Measurements from ENCODE around the gene SRSF4. TPM values are rescaled to one million over a fixed set of nuclear protein-coding genes. Genes with fewer than 3 reads are reported as not detected.

SRSF4 gene
- total and polyA plus RNA-seq, 5 donors = 50.0 to 63.7 (median 60.5) TPM

- no peak for ATAC-seq
- intact Hi-C loops (cut with DNase I) = no loop called here
- Histone ChIP-seq H3K27me3 (ENCODE audit: control insufficient read depth, insufficient read depth) (no peaks in the 10 kb centered on the region), H3K9me3 (ENCODE audit: control insufficient read depth, low read length) (no peaks in the 10 kb centered on the region), H3K4me1 (ENCODE audit: control insufficient read depth, insufficient read depth, low read length) (no peaks in the 10 kb centered on the region), H3K4me3 (ENCODE audit: low read length) (no peak overlapping the region), H3K27ac (ENCODE audit: low read length) (no peak overlapping the region)
- DNase-seq = no peak
- WGBS = 65% methylated on average over 2 of the region's 2 CpGs
These were observed 36.5 kb upstream of the SRSF4 start for GRCh38 chr1:29218223-29218622.

GRCh38 chr1:29217633-29218032 lies 35.9 kb upstream of the SRSF4 start:
- no peak overlapping the region for H3K4me3 ChIP-seq (ENCODE audit: low read length)
- H3K9me3 ChIP-seq (ENCODE audit: control insufficient read depth, low read length) = no peaks in the 10 kb centered on the region
- DNase-seq (no peak), ATAC-seq (no peak)
- no peaks in the 10 kb centered on the region for H3K27me3 ChIP-seq (ENCODE audit: control insufficient read depth, insufficient read depth)
- WGBS = 88% methylated on average over 2 of the region's 2 CpGs
- H3K27ac ChIP-seq (ENCODE audit: low read length) = no peak overlapping the region
- H3K4me1 ChIP-seq (ENCODE audit: control insufficient read depth, insufficient read depth, low read length) = no peaks in the 10 kb centered on the region
- intact Hi-C loops (cut with DNase I) = no loop called here

GRCh38 chr1:29213055-29213454 lies 31.4 kb upstream of the SRSF4 start:
- DNase-seq (no peak), ATAC-seq (peak in 1 of 2 donors; percentile 14)
- no peak overlapping the region for H3K27ac ChIP-seq (ENCODE audit: low read length)
- H3K9me3 ChIP-seq (ENCODE audit: control insufficient read depth, low read length) = no peaks in the 10 kb centered on the region
- intact Hi-C loops (cut with DNase I) = no loop called here
- WGBS = 79% methylated on average over 5 of the region's 5 CpGs
- H3K4me3 ChIP-seq (ENCODE audit: low read length) = no peak overlapping the region
- H3K27me3 ChIP-seq (ENCODE audit: control insufficient read depth, insufficient read depth) = no peaks in the 10 kb centered on the region
- no peaks in the 10 kb centered on the region for H3K4me1 ChIP-seq (ENCODE audit: control insufficient read depth, insufficient read depth, low read length)

- Histone ChIP-seq H3K4me3 (ENCODE audit: low read length) (no peak overlapping the region), H3K27ac (ENCODE audit: low read length) (no peak overlapping the region), H3K4me1 (ENCODE audit: control insufficient read depth, insufficient read depth, low read length) (no peaks in the 10 kb centered on the region), H3K27me3 (ENCODE audit: control insufficient read depth, insufficient read depth) (no peaks in the 10 kb centered on the region), H3K9me3 (ENCODE audit: control insufficient read depth, low read length) (no peaks in the 10 kb centered on the region)
- DNase-seq = no peak
- ATAC-seq = no peak
- 86% methylated on average over 12 of the region's 12 CpGs for WGBS
- intact Hi-C loops (cut with DNase I) = no loop called here
These were observed 29.7 kb upstream of the SRSF4 start for GRCh38 chr1:29211086-29212030.

- 70% methylated on average over 7 of the region's 7 CpGs for WGBS
- Histone ChIP-seq H3K9me3 (ENCODE audit: control insufficient read depth, low read length) (no peaks in the 10 kb centered on the region), H3K27ac (ENCODE audit: low read length) (no peak overlapping the region), H3K27me3 (ENCODE audit: control insufficient read depth, insufficient read depth) (no peaks in the 10 kb centered on the region), H3K4me3 (ENCODE audit: low read length) (no peak overlapping the region), H3K4me1 (ENCODE audit: control insufficient read depth, insufficient read depth, low read length) (no peaks in the 10 kb centered on the region)
- ATAC-seq (no peak), DNase-seq (no peak)
- intact Hi-C loops (cut with DNase I) = no loop called here
These were observed 28.8 kb upstream of the SRSF4 start for GRCh38 chr1:29210278-29211085.

GRCh38 chr1:29209173-29209572 lies 27.5 kb upstream of the SRSF4 start:
- Histone ChIP-seq H3K9me3 (ENCODE audit: control insufficient read depth, low read length) (no peaks in the 10 kb centered on the region), H3K4me3 (ENCODE audit: low read length) (no peak overlapping the region), H3K4me1 (ENCODE audit: control insufficient read depth, insufficient read depth, low read length) (no peaks in the 10 kb centered on the region), H3K27ac (ENCODE audit: low read length) (no peak overlapping the region), H3K27me3 (ENCODE audit: control insufficient read depth, insufficient read depth) (no peaks in the 10 kb centered on the region)
- WGBS = 66% methylated on average over 5 of the region's 5 CpGs
- ATAC-seq = no peak
- no peak for DNase-seq
- intact Hi-C loops (cut with DNase I) = loop anchor here (5.0 to 10.0 kb wide), 4 partner anchors 164 to 424 kb away; no protein-coding TSS in a partner anchor

- WGBS = 56% methylated on average over 4 of the region's 4 CpGs
- Histone ChIP-seq H3K27me3 (ENCODE audit: control insufficient read depth, insufficient read depth) (no peaks in the 10 kb centered on the region), H3K4me1 (ENCODE audit: control insufficient read depth, insufficient read depth, low read length) (no peaks in the 10 kb centered on the region), H3K4me3 (ENCODE audit: low read length) (no peak overlapping the region), H3K9me3 (ENCODE audit: control insufficient read depth, low read length) (no peaks in the 10 kb centered on the region), H3K27ac (ENCODE audit: low read length) (no peak overlapping the region)
- intact Hi-C loops (cut with DNase I) = loop anchor here (5.0 to 10.0 kb wide), 4 partner anchors 164 to 424 kb away; no protein-coding TSS in a partner anchor
- DNase-seq (no peak), ATAC-seq (no peak)
These were observed 26.7 kb upstream of the SRSF4 start for GRCh38 chr1:29208442-29208841.

GRCh38 chr1:29202584-29203340 lies 21.1 kb upstream of the SRSF4 start:
- Histone ChIP-seq H3K27ac (ENCODE audit: low read length) (peak overlapping the region; percentile 85), H3K4me3 (ENCODE audit: low read length) (no peak overlapping the region), H3K4me1 (ENCODE audit: control insufficient read depth, insufficient read depth, low read length) (peaks cover 2% of the 10 kb centered on the region), H3K27me3 (ENCODE audit: control insufficient read depth, insufficient read depth) (no peaks in the 10 kb centered on the region), H3K9me3 (ENCODE audit: control insufficient read depth, low read length) (no peaks in the 10 kb centered on the region)
- DNase-seq = peak; percentile 94 to 98 (median 97)
- WGBS = 24% methylated on average over 14 of the region's 14 CpGs
- peak; percentile 95 to 97 for ATAC-seq
- intact Hi-C loops (cut with DNase I) = loop anchor here (1.0 to 10.0 kb wide), 5 partner anchors 158 to 418 kb away; no protein-coding TSS in a partner anchor

- ATAC-seq = peak in 1 of 2 donors; percentile 18
- Histone ChIP-seq H3K4me1 (ENCODE audit: control insufficient read depth, insufficient read depth, low read length) (peaks cover 2% of the 10 kb centered on the region), H3K27me3 (ENCODE audit: control insufficient read depth, insufficient read depth) (no peaks in the 10 kb centered on the region), H3K27ac (ENCODE audit: low read length) (peak overlapping the region; percentile 85), H3K9me3 (ENCODE audit: control insufficient read depth, low read length) (no peaks in the 10 kb centered on the region), H3K4me3 (ENCODE audit: low read length) (no peak overlapping the region)
- 47% methylated on average over 1 of the region's 1 CpG for WGBS
- no peak for DNase-seq
- intact Hi-C loops (cut with DNase I) = loop anchor here (2.0 to 10.0 kb wide), 4 partner anchors 157 to 417 kb away; no protein-coding TSS in a partner anchor
These were observed 20.4 kb upstream of the SRSF4 start for GRCh38 chr1:29202053-29202452.

GRCh38 chr1:29201595-29202051 lies 19.9 kb upstream of the SRSF4 start:
- Histone ChIP-seq H3K9me3 (ENCODE audit: control insufficient read depth, low read length) (no peaks in the 10 kb centered on the region), H3K27ac (ENCODE audit: low read length) (peak overlapping the region; percentile 85), H3K27me3 (ENCODE audit: control insufficient read depth, insufficient read depth) (no peaks in the 10 kb centered on the region), H3K4me3 (ENCODE audit: low read length) (no peak overlapping the region), H3K4me1 (ENCODE audit: control insufficient read depth, insufficient read depth, low read length) (peaks cover 2% of the 10 kb centered on the region)
- WGBS = 85% methylated on average over 6 of the region's 6 CpGs
- intact Hi-C loops (cut with DNase I) = loop anchor here (2.0 to 10.0 kb wide), 4 partner anchors 157 to 417 kb away; no protein-coding TSS in a partner anchor
- DNase-seq (no peak), ATAC-seq (no peak)
